Muscle layer of duodenum (tissue), 2 donors: Measurements from ENCODE around the gene UBL7.

ENCODE experiments used
- H3K27ac ChIP-seq: one replicate; pipeline ENCODE4 v1.7.0; 2013; ENCODE audit warnings: mild to moderate bottlenecking, low read length
- H3K27me3 ChIP-seq: one replicate; pipeline ENCODE4 v1.7.0; 2013; ENCODE audit warnings: low read depth, mild to moderate bottlenecking, control low read depth, low read length
- H3K36me3 ChIP-seq, 2 donors: one replicate each; pipeline ENCODE4 v1.7.0; 2013; ENCODE audit warnings: low read length in 2 of 2, control low read depth in 1 of 2, mild to moderate bottlenecking in 1 of 2; ENCODE audit not compliant: insufficient read depth in 2 of 2, control insufficient read depth in 1 of 2
- H3K4me1 ChIP-seq, 2 donors: one replicate each; pipeline ENCODE4 v1.7.0; 2013; ENCODE audit warnings: low read length in 2 of 2, mild to moderate bottlenecking in 2 of 2, control low read depth in 1 of 2, moderate library complexity in 1 of 2; ENCODE audit not compliant: insufficient read depth in 2 of 2, control insufficient read depth in 1 of 2
- H3K4me3 ChIP-seq, 2 donors: one replicate each; pipeline ENCODE4 v1.7.0; 2013; ENCODE audit warnings: low read length in 2 of 2, low read depth in 1 of 2, mild to moderate bottlenecking in 1 of 2
- H3K9me3 ChIP-seq, 2 donors: one replicate each; pipeline ENCODE4 v1.7.0; 2013; ENCODE audit warnings: low read length in 2 of 2, control low read depth in 1 of 2, mild to moderate bottlenecking in 1 of 2; ENCODE audit not compliant: control insufficient read depth in 1 of 2
- donor health status: healthy.

The UBL7 gene

DNA sequence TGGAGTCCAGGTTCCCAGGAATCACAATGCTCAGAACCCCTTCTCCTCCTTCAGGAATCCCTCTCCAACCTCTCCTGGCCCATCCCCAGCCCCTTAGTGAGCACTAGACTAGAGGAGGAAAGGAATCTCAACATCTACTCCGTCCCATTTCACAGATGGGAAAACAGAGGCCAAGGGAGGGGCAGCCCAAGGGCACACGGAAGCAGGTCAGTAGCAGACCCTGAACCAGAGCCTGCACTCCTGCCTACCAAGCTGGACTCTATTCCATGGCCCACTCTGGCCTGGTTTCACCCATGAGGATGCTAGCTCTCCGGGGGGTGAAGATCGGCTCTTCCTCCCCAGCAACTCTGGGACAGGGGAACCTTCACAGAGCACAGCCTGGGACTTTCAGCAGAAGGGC is 41.5 kb downstream of the UBL7 start:
- Histone ChIP-seq H3K4me1 (no peaks in the 10 kb centered on the region), H3K36me3 (no peaks in the 10 kb centered on the region), H3K27me3 (no peaks in the 10 kb centered on the region), H3K9me3 (no peaks in the 10 kb centered on the region), H3K27ac (no peak overlapping the region), H3K4me3 (no peak overlapping the region)

DNA sequence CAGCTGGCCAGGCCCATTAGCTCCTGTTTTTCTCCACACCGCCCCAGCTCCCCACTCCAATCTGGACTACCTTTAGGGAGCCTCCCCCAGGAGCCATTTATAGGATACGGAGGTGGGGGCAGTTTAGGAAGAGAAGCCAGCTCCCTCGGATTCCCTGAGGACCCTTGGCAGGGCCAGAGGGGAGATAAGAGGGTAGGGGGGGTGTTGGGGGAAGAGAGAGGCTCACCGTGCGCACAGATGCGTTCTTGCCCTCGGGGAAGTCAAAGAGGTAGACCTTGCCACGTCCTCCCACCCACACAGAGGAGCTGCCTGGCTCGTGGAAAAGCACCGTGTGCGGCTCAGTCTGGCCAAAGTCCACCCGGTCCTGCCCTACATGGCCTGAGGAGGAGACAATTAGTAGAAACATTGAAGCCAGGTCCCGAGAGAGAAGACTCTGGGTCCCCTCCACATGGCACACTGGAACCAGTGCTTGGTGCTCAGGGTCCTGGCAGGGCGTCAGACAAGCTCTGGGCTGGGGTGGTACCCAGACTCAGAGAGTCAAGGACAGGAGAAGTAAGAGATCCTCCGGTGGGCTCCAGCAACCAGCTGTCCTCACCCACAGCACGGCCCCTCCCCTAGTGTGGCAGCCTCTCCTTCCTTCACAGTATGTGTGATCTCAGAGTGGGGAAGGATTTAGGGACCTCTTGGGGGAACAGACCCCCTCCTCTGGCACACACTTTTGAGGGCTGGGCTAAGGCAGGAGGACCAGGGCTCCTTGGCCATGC is 42.2 kb downstream of the UBL7 start:
- Histone ChIP-seq H3K27ac (no peak overlapping the region), H3K4me3 (no peak overlapping the region), H3K9me3 (no peaks in the 10 kb centered on the region), H3K36me3 (no peaks in the 10 kb centered on the region), H3K27me3 (no peaks in the 10 kb centered on the region), H3K4me1 (no peaks in the 10 kb centered on the region)

DNA sequence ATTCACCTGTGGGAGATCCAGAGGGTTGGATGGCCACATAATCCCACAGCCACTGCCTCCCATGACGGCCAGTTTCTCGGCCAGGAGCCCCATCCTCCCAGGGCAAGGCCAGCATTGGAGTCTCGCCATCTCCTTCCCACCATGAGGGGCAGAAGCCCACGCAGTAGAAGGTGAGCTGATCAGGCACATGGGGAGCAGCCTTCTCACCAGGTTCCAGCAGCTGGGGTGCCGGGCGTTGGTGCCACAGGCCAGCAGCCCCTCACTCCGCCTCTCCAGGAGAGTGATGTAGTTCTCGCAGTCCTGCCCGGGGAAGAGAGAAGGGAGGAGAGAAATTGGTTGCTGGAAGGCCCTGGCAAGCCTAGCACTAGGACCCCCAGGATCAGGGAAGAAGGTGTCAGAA is 43.3 kb downstream of the UBL7 start:
- Histone ChIP-seq H3K4me3 (no peak overlapping the region), H3K27ac (no peak overlapping the region), H3K4me1 (no peaks in the 10 kb centered on the region), H3K9me3 (no peaks in the 10 kb centered on the region), H3K36me3 (no peaks in the 10 kb centered on the region), H3K27me3 (no peaks in the 10 kb centered on the region)

DNA sequence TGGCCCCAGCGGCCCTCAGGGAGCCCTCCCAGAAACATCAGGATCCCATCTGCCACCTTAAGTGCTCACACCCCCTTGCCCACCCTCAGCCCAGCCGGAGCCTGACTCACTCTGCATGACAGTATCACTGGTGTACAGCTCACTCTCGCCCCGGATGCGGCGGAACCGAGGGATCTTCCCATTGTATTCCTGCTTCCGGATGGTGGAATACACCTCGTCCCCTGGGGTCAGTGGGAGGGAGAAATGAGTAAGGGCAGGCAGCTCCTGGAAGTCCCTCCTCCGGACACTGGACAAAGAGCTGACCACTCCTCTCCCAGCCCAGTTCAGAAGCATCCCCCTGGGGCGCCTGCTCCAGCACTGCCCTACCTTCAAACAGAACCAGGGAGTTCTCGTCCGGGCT is 43.7 kb downstream of the UBL7 start:
- no peaks in the 10 kb centered on the region for H3K4me1 ChIP-seq
- H3K27me3 ChIP-seq: no peaks in the 10 kb centered on the region
- H3K36me3 ChIP-seq: no peaks in the 10 kb centered on the region
- no peaks in the 10 kb centered on the region for H3K9me3 ChIP-seq
- H3K4me3 ChIP-seq: no peak overlapping the region
- H3K27ac ChIP-seq: no peak overlapping the region

DNA sequence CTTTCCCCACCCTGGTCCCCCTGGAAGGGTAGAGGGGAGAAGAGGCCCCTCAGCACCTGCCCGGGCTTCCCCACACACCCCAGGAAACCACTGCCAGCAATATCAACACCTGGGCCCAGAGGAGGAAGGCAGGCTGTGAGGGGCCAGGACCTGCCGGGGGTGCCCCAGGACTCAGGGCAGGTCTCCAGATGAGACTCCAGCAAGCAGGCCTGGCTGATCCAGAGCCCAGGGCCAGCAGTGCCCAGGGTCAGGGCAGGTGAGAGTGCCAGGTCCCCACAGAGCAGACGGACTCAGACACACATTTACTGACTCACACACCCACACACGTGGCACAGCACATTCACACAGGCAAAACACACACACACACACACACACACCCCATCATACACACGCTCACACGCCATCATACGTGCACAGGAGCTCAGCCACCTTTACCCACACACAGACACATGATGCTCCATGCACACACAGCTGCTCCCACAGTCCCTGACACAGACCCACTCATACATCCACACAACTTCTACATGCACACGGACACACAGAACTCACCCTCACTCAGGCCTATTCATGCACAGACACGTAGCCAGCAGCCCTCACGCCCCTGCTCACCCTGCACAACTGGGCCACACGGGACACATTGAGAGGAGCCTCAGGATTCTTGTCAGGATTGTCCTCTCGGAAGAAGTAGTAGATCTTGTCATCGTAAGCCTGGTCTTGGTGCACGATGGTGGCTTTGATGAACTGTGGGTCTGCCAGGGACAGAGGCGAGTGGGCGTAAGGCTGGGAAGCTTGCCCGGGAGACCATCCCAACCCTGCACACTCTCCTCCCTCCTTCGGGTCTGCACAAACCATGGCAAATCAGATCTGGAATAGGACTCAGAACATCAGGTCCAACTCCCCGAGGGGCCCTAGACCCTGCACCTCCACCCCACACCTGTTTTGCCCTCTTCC is 44.7 kb downstream of the UBL7 start:
- no peak overlapping the region for H3K4me3 ChIP-seq
- H3K27ac ChIP-seq: no peak overlapping the region
- no peaks in the 10 kb centered on the region for H3K27me3 ChIP-seq
- no peaks in the 10 kb centered on the region for H3K4me1 ChIP-seq
- no peaks in the 10 kb centered on the region for H3K9me3 ChIP-seq
- H3K36me3 ChIP-seq: no peaks in the 10 kb centered on the region

DNA sequence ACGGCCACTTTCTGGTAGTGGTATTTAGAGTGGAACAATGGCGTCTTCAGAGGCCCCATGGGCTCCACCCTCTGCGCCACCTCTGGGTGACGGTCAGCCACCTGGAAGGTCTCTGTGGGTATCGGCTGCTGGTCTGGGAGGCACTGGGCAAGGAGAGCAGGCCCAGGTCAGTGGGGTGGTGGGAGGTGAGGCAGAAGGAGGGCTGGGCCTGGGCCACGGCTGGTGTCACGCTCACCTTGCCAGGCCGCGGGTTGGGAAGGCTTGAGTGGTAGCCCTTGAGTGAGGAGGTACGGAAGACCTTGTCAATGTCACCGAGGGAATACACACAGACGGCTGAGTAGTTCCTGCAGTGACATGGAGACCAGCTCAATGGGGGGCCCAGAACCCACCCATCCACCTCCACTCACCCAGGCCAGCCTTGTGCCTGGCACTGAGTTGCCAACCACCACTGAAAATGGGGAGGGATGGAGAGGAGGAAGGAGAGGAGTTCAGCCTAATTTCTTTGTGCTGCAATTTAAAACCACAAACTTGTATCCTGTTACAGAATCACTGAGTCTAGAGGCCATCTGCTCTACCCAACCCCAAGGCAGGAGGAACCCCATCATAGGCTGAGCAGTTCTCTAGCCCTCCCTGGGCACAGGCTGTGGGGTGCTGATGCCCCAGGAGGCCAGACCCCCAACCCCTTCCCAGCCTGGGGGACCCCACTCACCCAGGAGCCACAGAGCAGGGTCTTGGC is 46.2 kb downstream of the UBL7 start:
- no peaks in the 10 kb centered on the region for H3K27me3 ChIP-seq
- H3K9me3 ChIP-seq: no peaks in the 10 kb centered on the region
- no peaks in the 10 kb centered on the region for H3K36me3 ChIP-seq
- H3K4me1 ChIP-seq: no peaks in the 10 kb centered on the region
- H3K4me3 ChIP-seq: no peak overlapping the region
- H3K27ac ChIP-seq: no peak overlapping the region

DNA sequence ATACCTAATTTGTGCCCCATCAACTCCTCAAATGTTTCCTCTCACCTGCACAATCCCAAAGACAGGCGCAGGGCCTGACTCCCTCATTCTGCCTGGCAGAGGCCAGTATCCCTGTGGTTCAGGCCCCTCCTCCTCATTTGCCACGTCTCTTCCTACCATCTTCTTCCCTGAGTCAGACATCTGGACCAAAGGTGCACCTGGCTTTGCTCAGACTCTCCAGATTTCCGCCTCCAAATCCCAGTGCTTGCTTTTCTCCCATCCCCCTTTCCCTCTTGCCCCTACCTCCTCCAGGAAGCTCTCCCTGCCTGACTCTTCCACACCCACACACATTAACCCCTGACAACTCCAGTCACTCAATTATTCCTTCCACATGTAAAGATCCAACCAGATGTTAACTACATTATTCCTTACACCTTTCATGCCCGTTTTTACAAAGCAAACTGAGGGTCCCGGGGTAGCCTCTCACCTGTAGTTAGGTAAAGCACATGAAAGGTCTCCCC is 46.8 kb downstream of the UBL7 start:
- no peaks in the 10 kb centered on the region for H3K27me3 ChIP-seq
- no peaks in the 10 kb centered on the region for H3K9me3 ChIP-seq
- H3K36me3 ChIP-seq: no peaks in the 10 kb centered on the region
- H3K4me1 ChIP-seq: no peaks in the 10 kb centered on the region
- H3K4me3 ChIP-seq: no peak overlapping the region
- no peak overlapping the region for H3K27ac ChIP-seq

DNA sequence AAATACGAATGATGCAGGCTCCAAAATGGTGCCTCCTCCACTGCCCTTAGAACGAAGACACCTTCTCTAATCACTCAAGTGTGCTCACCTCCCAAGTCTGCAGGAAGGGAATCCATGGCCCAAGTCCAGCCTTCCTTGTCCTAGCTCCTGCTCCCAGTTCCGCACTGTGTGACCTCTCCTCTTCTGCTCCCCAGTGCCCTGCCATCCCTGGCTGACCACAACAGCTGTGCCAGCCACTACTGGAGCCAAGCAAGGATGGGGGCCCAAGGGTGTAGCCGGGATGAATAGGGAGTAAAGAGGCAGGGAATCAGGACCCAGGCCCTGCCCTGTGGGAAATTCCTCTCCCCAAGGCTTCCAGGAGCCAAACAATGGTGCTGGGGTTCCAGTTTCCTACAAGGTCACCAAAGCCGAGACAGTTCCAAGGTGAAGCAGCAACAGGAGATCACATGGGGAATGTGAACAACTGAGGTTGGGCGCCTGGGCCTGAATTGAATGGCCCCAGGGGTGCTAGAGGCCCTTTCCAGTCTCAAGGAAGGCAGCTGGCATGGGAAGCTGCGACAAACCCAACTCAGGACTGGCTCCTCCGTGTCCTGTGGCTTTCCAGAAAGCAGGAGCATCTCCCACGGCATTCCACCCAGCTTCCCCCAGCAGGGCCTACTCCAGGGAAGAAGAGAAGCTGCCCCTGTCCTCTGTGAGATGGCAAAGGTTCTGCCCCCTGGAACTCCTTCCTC is 47.4 kb downstream of the UBL7 start:
- Histone ChIP-seq H3K36me3 (no peaks in the 10 kb centered on the region), H3K4me1 (no peaks in the 10 kb centered on the region), H3K9me3 (no peaks in the 10 kb centered on the region)

DNA sequence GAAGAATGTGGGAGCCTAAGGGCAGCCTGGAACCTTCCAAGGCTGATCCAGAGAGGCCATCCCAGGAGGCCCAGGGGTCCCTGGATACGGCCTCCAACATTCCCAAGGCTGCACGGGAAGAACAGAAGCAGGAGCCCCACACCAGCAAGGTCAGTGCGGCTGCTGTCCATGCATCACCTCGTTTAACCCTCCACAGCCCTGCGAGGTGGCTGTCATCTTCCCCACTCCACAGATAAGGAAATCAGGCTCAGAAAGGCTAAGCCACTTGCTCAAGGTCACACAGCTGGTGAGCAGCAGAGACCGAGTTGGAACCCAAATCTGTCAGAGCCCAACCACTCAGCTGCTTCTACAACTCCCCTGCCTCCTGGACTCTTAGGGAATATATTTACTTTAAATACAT is 48.8 kb downstream of the UBL7 start:
- H3K27ac ChIP-seq: no peak overlapping the region
- H3K9me3 ChIP-seq: no peaks in the 10 kb centered on the region
- no peaks in the 10 kb centered on the region for H3K4me1 ChIP-seq
- H3K27me3 ChIP-seq: no peaks in the 10 kb centered on the region
- no peak overlapping the region for H3K4me3 ChIP-seq
- H3K36me3 ChIP-seq: no peaks in the 10 kb centered on the region

More for the DNA sequence above, 47.4 kb downstream of the UBL7 start:
- no peaks in the 10 kb centered on the region for H3K27me3 ChIP-seq
- H3K4me3 ChIP-seq: no peak overlapping the region
- no peak overlapping the region for H3K27ac ChIP-seq

DNA sequence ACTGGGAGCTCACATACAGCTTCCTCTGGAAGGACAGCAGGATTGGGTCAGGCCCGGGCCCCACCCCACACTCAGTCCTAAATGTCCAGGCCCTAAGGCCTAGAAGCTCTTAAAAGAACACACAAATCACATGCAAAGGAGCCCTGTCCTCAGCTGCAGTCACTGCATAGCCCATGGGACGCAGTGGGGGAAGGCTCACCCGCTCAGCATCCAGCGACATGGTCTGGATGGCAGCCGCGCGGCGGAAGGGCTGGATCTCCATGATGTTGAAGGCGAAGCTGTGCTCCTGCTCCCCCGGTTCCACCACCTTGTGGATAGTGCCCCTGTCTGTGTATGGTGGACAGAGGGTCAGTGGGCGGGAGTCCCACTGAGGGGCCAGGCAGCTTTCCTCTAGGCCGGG is 49.3 kb downstream of the UBL7 start:
- Histone ChIP-seq H3K4me1 (no peaks in the 10 kb centered on the region), H3K4me3 (no peak overlapping the region), H3K27me3 (no peaks in the 10 kb centered on the region), H3K36me3 (no peaks in the 10 kb centered on the region), H3K9me3 (no peaks in the 10 kb centered on the region), H3K27ac (no peak overlapping the region)
